Heart left ventricle (tissue), 16 donors: ENCODE results near the gene NR1H2. TPM values are rescaled to one million over a fixed set of nuclear protein-coding genes. Genes with fewer than 3 reads are reported as not detected.

Experiments
- ATAC-seq, 4 donors: fragments of 200-7000 bp; cut with Tn5 transposase; one replicate each; pipeline ENCODE4 v1.9.1; 2020 to 2022; ENCODE audit warnings: moderate library complexity in 4 of 4, mild to moderate bottlenecking in 3 of 4, moderate number of reproducible peaks in 1 of 4
- DNase-seq, 5 donors: peaks; one replicate each; pipeline ENCODE4 v3.0.0-alpha.2; 2020
- H3K27ac ChIP-seq, 12 donors: fragments of 200-600 bp; sonication (generic) in 4 of 12; one replicate each; pipeline versions ENCODE4 v1.5.0 to v1.8.0; 2016 to 2022; ENCODE audit warnings: mild to moderate bottlenecking in 2 of 12
- H3K27me3 ChIP-seq, 9 donors: fragments of 200-600 bp; sonication (generic) in 2 of 9; one replicate each; pipeline versions ENCODE4 v1.5.1 to v1.8.0; 2016 to 2022; ENCODE audit warnings: mild to moderate bottlenecking in 3 of 9
- H3K36me3 ChIP-seq, 9 donors: fragments of 200-600 bp; sonication (generic) in 2 of 9; one replicate each; pipeline versions ENCODE4 v1.5.0 to v1.8.0; 2018 to 2022; ENCODE audit warnings: mild to moderate bottlenecking in 2 of 9
- H3K4me1 ChIP-seq, 12 donors: fragments of 200-600 bp; sonication (generic) in 4 of 12; one replicate each; pipeline versions ENCODE4 v1.5.0 to v1.8.0; 2016 to 2022; ENCODE audit warnings: mild to moderate bottlenecking in 3 of 12
- H3K4me3 ChIP-seq, 12 donors: fragments of 200-600 bp; sonication (generic) in 4 of 12; one replicate each; pipeline versions ENCODE4 v1.5.0 to v1.8.0; 2017 to 2022; ENCODE audit warnings: mild to moderate bottlenecking in 9 of 12, moderate library complexity in 4 of 12
- H3K9me3 ChIP-seq, 12 donors: fragments of 200-600 bp; sonication (generic) in 4 of 12; one replicate each; pipeline versions ENCODE4 v1.5.0 to v1.8.0; 2016 to 2022; ENCODE audit warnings: mild to moderate bottlenecking in 1 of 12
- CTCF ChIP-seq, 12 donors: fragments of 200-600 bp; sonication (generic) in 4 of 12; IDR thresholded peaks; one replicate each; pipeline versions ENCODE4 v1.5.0 to v1.8.0; 2018 to 2022; ENCODE audit warnings: antibody characterized with exemption in 12 of 12, mild to moderate bottlenecking in 5 of 12
- POLR2A ChIP-seq, 2 donors: fragments of 450-650 bp; IDR thresholded peaks; one replicate each; pipeline ENCODE4 v1.6.1; 2017; ENCODE audit warnings: antibody characterized with exemption in 2 of 2, mild to moderate bottlenecking in 2 of 2, moderate library complexity in 2 of 2
- WGBS, 4 donors: extraction: QIAGEN DNeasy Blood & Tissue Kit in 2 of 4; methylation state at CpG; one replicate each; pipeline versions ENCODE4 v1.1.5 to v1.1.7; 2013 to 2018; 5-methylcytosine and 5-hydroxymethylcytosine counted together
- intact Hi-C, 10 donors: fragments of 100-400 bp; cut with DNase I; formaldehyde crosslinking; loops; one replicate each; pipeline versions ENCODE4 v1.11.1 to v1.14.2; 2022
- polyA plus RNA-seq, 2 donors: library from polyadenylated mRNA; stranded (reverse); fragments of 200-250 nt; gene quantifications; one replicate each; pipeline ENCODE4 v1.2.3, GENCODE V29; 2013
- total RNA-seq, 9 donors: library from RNA; depleted of rRNA in 2 of 9; stranded (reverse); fragments of >200 nt in 2 of 9; fragmentation: NEBNext Ultra II Directional in 3 of 9; extraction: Animal tissue kit (Norgen Biotek cat#: 25700) in 3 of 9; gene quantifications; one replicate each; pipeline versions ENCODE4 v1.1.0 to v1.2.4, GENCODE V29; 2016 to 2023
- donor health status: ischemic (EF 13 %, LVEDD 7.1; RV severe dilation, severe dysfunction).
- donor health status: healthy with polysubstance abuse.
- donor health status: DM: no; HTN: yes; CAD: no.
- donor health status: DM: no; HTN: no; CAD: no.
- donor health status: ischemic (EF 25% LVEDD 6.9; RV normal size, moderate dysfunction).
- donor health status: ischemic (EF 25% LVEDD 5.7; RV mildly dilated, moderate dysfunction).
- donor health status: healthy.
- donor health status: DM: yes; HTN: yes; CAD: no.
- donor health status: ischemic (EF 35%, LVEDD 5.7; RV mildly dilated, moderate dysfunction).
- donor health status: nonischemic (EF 11% LVEDD 7.7; RV severe dilation, severe dysfunction).
- donor health status: DM: yes; HTN: yes; CAD: no.
- donor health status: PGD.
- donor health status: ischemic (EF 29% LVEDD 5.4; RV normal size, mild dysfunction).
- donor health status: nonischemic (EF 23%, LVEDD 6.1; RV moderate dilation, normal function).

The NR1H2 gene
- total and polyA plus RNA-seq, 11 donors: 66.2 to 162 (median 91.5) TPM

GRCh38 chr19:50409347-50409746 lies 33.1 kb downstream of the NR1H2 start:
- Histone ChIP-seq H3K4me1 (peaks cover 0 to 2% (median 0%) of the 10 kb centered on the region in 12 donors), H3K36me3 (peaks cover 0 to 23% (median 5%) of the 10 kb centered on the region in 9 donors), H3K9me3 (no peaks in the 10 kb centered on the region), H3K27me3 (no peaks in the 10 kb centered on the region), H3K27ac (no peak overlapping the region), H3K4me3 (no peak overlapping the region)
- no peak for DNase-seq
- intact Hi-C loops: no loop called here
- WGBS, 4 donors: 92 to 97% (median 96%) methylated on average over 15 to 17 of the region's 17 CpGs
- TF ChIP-seq CTCF (IDR thresholded peaks at IDR 0.05) (no peak), POLR2A (IDR thresholded peaks at IDR 0.05) (no peak)
- ATAC-seq: no peak

GRCh38 chr19:50410109-50410508 lies 33.9 kb downstream of the NR1H2 start:
- Histone ChIP-seq H3K4me3 (no peak overlapping the region), H3K27me3 (no peaks in the 10 kb centered on the region), H3K36me3 (peaks cover 0 to 23% (median 5%) of the 10 kb centered on the region in 9 donors), H3K4me1 (peaks cover 0 to 9% (median 0%) of the 10 kb centered on the region in 12 donors), H3K9me3 (no peaks in the 10 kb centered on the region), H3K27ac (no peak overlapping the region)
- ATAC-seq (no peak), DNase-seq (no peak)
- intact Hi-C loops: loop anchor here in 5 of 10 donors (2.0 to 5.0 kb wide), 3 partner anchors 43 to 48 kb away; partner anchors contain the start of gene NAPSA (in 3 of the 5)
- TF ChIP-seq POLR2A (IDR thresholded peaks at IDR 0.05) (no peak), CTCF (IDR thresholded peaks at IDR 0.05) (no peak)
- WGBS, 4 donors: 84 to 91% (median 86%) methylated on average over 8 to 10 of the region's 10 CpGs

- Histone ChIP-seq H3K4me1 (peaks cover 0 to 13% (median 0%) of the 10 kb centered on the region in 12 donors), H3K36me3 (peaks cover 0 to 17% (median 3%) of the 10 kb centered on the region in 9 donors), H3K9me3 (no peaks in the 10 kb centered on the region), H3K27ac (no peak overlapping the region), H3K4me3 (no peak overlapping the region), H3K27me3 (peaks cover 0 to 5% (median 0%) of the 10 kb centered on the region in 9 donors)
- intact Hi-C loops: loop anchor here in 4 of 10 donors (5.0 kb wide), 2 partner anchors 45 to 50 kb away; partner anchors contain the start of gene NAPSA (in 3 of the 4)
- ATAC-seq (no peak), DNase-seq (no peak)
- no peak for TF ChIP-seq CTCF (IDR thresholded peaks at IDR 0.05)
- TF ChIP-seq POLR2A (IDR thresholded peaks at IDR 0.05): no peak
- 96 to 99% (median 98%) methylated on average over 2 of the region's 2 CpGs for WGBS, 4 donors
These were observed 36.2 kb downstream of the NR1H2 start for GRCh38 chr19:50412419-50412818.

- ATAC-seq (no peak), DNase-seq (no peak)
- H3K4me3 ChIP-seq: no peak overlapping the region
- peaks cover 0 to 17% (median 3%) of the 10 kb centered on the region in 9 donors for H3K36me3 ChIP-seq
- WGBS, 4 donors: 94 to 100% (median 96%) methylated on average over 12 to 13 of the region's 13 CpGs
- peaks cover 2 to 12% (median 5%) of the 10 kb centered on the region in 9 donors for H3K27me3 ChIP-seq
- TF ChIP-seq CTCF (IDR thresholded peaks at IDR 0.05) (no peak), POLR2A (IDR thresholded peaks at IDR 0.05) (no peak)
- H3K27ac ChIP-seq: no peak overlapping the region
- intact Hi-C loops: loop anchor here in 4 of 10 donors (5.0 kb wide), 2 partner anchors 46 to 51 kb away; partner anchors contain the start of gene NAPSA (in 3 of the 4)
- peaks cover 0 to 13% (median 0%) of the 10 kb centered on the region in 12 donors for H3K4me1 ChIP-seq
- no peaks in the 10 kb centered on the region for H3K9me3 ChIP-seq
These were observed 36.8 kb downstream of the NR1H2 start for GRCh38 chr19:50413096-50413495.
